GM12864 (cell line): Measurements from ENCODE around the gene GPSM1.

Experiments used
- DNase-seq: peaks from one replicate; pipeline ENCODE4 v3.0.0-alpha.2; 2011; ENCODE audit warnings: low read depth
- H3K4me3 ChIP-seq: 2 replicates; pipeline ENCODE4 v1.5.1; 2011; ENCODE audit warnings: mild to moderate bottlenecking, low read depth, low read length, control low read depth
- TF ChIP-seq, protein P1 (sequence below): IDR thresholded peaks from 2 replicates; pipeline ENCODE4 v1.5.1; 2011; ENCODE audit warnings: low read depth, mild to moderate bottlenecking, moderate library complexity, low read length, control low read depth, inconsistent platforms; ENCODE audit errors: missing control alignments

GPSM1 gene

DNA sequence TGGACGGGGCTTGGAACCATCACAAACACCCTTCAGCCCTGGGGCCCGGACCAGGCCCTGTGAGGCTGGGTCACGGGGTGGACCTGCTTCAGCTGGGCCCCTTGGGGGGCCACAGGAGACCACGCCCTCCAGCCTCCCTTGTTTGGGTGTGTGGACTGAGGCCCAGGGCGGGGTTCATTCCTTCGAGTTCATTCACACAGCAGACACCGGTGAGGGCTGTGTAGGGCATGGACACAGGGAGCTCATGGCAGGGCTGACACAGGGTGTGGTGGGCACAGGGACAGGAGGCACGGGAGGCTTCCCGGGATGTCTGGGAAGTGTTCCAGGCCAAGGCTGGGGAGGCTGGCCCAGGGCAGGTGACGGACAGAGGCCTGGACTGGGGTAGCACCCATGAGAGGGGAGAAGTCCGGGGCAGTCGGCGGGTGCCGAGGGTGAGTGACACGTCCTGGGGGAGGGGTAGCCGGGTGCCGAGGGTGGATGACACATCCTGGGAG is 27.3 kb downstream of the GPSM1 start:
- TF ChIP-seq, protein P1, sequence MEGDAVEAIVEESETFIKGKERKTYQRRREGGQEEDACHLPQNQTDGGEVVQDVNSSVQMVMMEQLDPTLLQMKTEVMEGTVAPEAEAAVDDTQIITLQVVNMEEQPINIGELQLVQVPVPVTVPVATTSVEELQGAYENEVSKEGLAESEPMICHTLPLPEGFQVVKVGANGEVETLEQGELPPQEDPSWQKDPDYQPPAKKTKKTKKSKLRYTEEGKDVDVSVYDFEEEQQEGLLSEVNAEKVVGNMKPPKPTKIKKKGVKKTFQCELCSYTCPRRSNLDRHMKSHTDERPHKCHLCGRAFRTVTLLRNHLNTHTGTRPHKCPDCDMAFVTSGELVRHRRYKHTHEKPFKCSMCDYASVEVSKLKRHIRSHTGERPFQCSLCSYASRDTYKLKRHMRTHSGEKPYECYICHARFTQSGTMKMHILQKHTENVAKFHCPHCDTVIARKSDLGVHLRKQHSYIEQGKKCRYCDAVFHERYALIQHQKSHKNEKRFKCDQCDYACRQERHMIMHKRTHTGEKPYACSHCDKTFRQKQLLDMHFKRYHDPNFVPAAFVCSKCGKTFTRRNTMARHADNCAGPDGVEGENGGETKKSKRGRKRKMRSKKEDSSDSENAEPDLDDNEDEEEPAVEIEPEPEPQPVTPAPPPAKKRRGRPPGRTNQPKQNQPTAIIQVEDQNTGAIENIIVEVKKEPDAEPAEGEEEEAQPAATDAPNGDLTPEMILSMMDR = no peak
- H3K4me3 ChIP-seq = no peak overlapping the region
- no peak for DNase-seq

DNA sequence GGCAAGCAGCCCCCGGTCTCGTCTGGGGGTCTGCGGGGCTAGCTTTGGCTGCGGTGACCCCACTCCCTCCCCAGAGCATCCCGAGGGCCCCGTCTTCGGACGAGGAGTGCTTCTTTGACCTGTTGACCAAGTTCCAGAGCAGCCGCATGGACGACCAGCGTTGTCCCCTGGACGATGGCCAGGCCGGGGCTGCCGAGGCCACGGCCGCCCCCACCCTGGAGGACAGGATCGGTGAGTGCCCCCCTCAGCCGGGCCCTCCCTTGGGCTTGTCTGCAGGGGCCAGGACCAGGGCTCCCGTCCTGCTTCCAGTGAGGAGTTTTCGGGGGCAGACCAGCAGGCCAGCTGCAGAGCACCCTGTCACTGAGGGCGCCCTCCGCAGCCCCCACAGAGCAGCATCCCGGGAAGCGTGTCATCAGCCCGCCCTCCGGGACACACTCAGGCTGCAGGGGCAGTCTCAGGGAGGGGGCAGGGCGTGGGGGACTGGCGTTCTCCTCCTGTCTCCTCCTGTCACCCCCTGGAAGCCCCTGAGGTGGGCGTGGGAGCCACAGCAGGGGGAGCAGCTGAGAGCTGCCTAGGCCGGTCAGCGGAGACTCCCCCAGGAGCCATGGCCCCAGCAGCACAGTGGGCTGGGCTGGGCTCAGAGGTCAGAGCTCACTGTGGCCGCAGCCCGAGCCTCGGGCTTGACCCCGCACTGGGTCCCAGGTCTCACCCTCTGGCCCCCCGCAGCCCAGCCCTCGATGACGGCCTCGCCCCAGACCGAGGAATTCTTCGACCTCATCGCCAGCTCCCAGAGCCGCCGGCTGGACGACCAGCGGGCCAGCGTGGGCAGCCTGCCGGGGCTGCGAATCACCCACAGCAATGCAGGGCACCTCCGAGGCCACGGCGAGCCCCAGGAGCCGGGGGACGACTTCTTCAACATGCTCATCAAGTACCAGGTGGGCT is 28.5 kb downstream of the GPSM1 start:
- TF ChIP-seq, protein P1 = no peak
- no peak for DNase-seq
- no peak overlapping the region for H3K4me3 ChIP-seq

DNA sequence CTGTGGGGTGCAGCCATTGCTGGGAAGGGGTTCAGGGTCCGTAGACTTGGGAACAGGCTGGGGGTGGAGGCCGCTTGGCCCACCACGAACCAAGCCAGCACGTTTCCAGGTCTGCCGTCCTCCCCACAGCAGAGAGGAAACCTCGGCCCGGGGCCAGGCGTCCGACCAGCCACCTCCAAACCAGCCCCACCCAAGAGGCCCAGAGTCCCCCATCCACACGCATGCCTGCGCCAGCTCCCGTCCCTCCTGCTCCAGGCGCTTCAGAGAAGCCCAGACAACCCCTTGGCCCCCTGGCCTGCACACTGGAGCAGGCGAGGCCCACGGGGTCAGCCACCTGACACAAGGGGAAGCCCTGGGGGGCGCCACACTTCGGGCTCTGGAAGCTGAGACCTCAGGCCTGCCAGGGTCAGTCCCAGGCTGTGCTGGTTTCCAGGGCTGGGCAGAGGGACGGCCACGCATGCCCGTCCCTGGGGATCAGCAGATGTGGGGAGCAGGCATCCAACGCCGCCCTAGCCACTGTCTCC is 29.9 kb downstream of the GPSM1 start:
- TF ChIP-seq, protein P1 = no peak
- H3K4me3 ChIP-seq = no peak overlapping the region
- DNase-seq = no peak

DNA sequence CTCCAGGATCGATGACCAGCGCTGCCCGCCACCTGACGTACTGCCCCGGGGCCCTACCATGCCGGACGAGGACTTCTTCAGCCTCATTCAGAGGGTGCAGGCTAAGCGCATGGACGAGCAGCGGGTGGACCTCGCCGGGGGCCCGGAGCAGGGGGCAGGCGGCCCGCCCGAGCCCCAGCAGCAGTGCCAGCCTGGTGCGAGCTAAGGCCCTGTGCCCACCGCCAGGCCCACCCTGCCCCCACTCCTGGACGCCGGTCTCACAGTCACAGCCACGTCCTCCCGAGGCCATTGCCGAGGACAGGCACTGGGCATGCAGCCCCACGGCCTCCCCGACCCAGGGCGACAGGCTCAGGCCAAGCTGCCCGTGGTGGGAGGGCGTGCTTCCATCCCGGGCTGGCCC is 30.7 kb downstream of the GPSM1 start:
- TF ChIP-seq, protein P1 = no peak
- H3K4me3 ChIP-seq = no peak overlapping the region
- no peak for DNase-seq

DNA sequence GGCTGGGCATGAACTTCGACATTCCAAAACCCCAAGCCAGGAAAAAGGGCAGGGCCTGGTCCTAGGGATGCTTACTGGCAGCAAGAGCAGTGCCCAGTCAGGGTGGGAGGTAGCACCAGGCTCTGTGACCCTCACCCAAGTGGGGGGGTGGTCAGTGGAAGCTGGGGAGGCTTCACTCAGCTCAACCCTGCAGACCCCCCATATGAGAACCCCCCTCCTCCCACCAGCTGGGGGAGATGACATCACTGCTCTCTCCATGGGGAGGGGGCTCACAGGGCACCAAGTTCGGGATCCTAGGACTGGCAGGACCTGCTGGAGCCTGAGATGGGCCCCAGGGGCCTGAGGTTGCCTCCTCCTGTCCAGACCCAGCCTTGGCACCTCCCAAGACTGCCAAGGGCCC is 31.5 kb downstream of the GPSM1 start:
- DNase-seq = no peak
- TF ChIP-seq, protein P1 = no peak
- H3K4me3 ChIP-seq = no peak overlapping the region

DNA sequence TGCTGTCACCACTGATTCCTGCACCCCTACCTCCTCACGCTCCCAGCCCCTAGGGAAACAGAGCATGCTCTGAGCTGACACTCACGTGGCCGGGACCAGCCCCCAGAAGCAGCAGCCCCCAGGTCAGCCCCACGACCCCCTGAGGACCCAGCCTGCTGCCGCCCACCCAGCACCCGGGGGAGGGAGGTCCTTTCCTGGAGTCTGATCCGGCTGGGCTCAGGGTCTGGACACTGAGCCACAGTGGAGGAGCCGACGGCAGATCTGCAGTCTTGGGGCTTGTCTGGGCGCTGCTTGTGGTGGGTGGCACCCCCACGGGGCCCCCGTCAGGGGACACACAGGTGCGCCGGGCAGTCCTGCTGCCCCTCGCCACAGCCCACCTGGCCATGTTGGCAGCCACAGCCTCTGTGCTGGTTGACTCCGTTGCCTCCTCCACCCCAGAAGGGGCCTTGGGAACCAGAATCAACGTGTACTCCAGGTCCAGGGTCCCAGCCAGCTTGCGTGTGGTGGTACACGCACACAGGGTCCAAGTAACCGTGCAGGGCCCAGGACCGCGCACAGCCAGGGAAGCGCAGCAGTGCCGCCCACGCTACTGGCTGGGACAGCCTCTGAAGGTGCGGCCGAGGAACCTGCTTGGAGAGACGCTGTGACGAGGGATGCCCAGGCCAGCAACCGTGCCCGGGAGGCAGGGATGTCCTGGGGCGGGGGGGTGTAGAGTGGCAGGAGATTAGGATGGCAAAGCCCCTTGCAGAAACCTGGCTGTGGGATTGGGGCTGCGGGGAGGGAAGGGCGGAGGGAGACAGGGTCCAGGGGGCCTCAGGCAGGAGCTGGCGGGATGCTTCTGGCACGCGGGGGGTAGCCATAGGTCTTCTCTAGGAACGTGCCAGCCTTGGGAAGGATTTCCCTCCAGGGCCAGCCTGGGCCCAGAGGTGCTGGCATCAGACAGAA is 32.7 kb downstream of the GPSM1 start:
- no peak for DNase-seq
- no peak overlapping the region for H3K4me3 ChIP-seq
- TF ChIP-seq, protein P1 = no peak
